Measurements from ENCODE around the gene VLDLR. TPM values are rescaled to one million over a fixed set of nuclear protein-coding genes. Genes with fewer than 3 reads are reported as not detected.

VLDLR gene
- 28.9 and 29.4 TPM in 2 replicates for polyA plus RNA-seq (2013)

- peak within 1 kb of the TSS; percentile 77 for H4K12ac ChIP-seq (ENCODE audit: low read depth, low read length)
- H3K23ac ChIP-seq (ENCODE audit: low read length): no peak within 1 kb of the TSS
Observed at GRCh38 chr9:2621722-2622460, at the start of gene VLDLR. VLDLR (plus strand) TSS chr9:2621787; CDS start chr9:2622190, 403 bp downstream.

GRCh38 chr9:2574203-2574602, 47.4 kb upstream of the VLDLR start:
- Histone ChIP-seq H3K27me3 (ENCODE audit: insufficient read depth, low read length) (no peaks in the 10 kb centered on the region), H4K91ac (ENCODE audit: low read depth, low read length) (no peak overlapping the region), H3K79me1 (ENCODE audit: low read length) (peaks cover 2% of the 10 kb centered on the region), H3K4ac (ENCODE audit: low read depth, low read length) (no peak overlapping the region), H2BK5ac (ENCODE audit: low read depth, low read length, poor library complexity) (no peak overlapping the region), H4K12ac (ENCODE audit: low read depth, low read length) (no peak overlapping the region), H2BK12ac (ENCODE audit: low read length) (no peak overlapping the region), H2AFZ (ENCODE audit: insufficient read depth, low read length, poor library complexity) (no peak overlapping the region), H3K9ac (ENCODE audit: low read length) (no peak overlapping the region), H2BK120ac (ENCODE audit: insufficient read depth, low read length, poor library complexity) (no peak overlapping the region), H3K4me2 (ENCODE audit: low read length) (no peak overlapping the region), H3K4me1 (ENCODE audit: control insufficient read depth in 1 of 2, insufficient read depth in 2 of 2, low read length in 2 of 2) (peaks cover 2 to 9% of the 10 kb centered on the region in 2 experiments), H3K23ac (ENCODE audit: low read length) (no peak overlapping the region), H3K27ac (ENCODE audit: low read depth, low read length) (no peak overlapping the region), H3K14ac (ENCODE audit: low read length) (no peak overlapping the region), H4K8ac (ENCODE audit: low read depth, low read length) (no peak overlapping the region), H3K18ac (ENCODE audit: low read length) (no peak overlapping the region), H2AK5ac (ENCODE audit: low read length) (no peak overlapping the region), H3K9me3 (ENCODE audit: insufficient read depth, low read depth, low read length) (no peaks in the 10 kb centered on the region), H3K79me2 (ENCODE audit: control insufficient read depth, insufficient read depth, low read length, poor library complexity) (no peaks in the 10 kb centered on the region), H3K4me3 (ENCODE audit: low read depth, low read length) (no peak overlapping the region), H3K36me3 (ENCODE audit: control insufficient read depth in 1 of 2, insufficient read depth in 2 of 2, low read length in 2 of 2) (no peaks in the 10 kb centered on the region)
- no peak for DNase-seq
- WGBS (ENCODE audit: extremely low coverage, insufficient coverage, insufficient read length): no CpG with 5 or more reads among the region's 3 CpGs

More at GRCh38 chr9:2621722-2622460, at the start of gene VLDLR:
- Histone ChIP-seq H3K9me3 (ENCODE audit: insufficient read depth, low read depth, low read length) (no peaks in the 10 kb centered on the region), H2AFZ (ENCODE audit: insufficient read depth, low read length, poor library complexity) (peak within 1 kb of the TSS; percentile 95), H2AK5ac (ENCODE audit: low read length) (peak within 1 kb of the TSS; percentile 30), H3K4me1 (ENCODE audit: control insufficient read depth in 1 of 2, insufficient read depth in 2 of 2, low read length in 2 of 2) (peaks cover 5 to 9% of the 10 kb centered on the region in 2 experiments), H3K4me2 (ENCODE audit: low read length) (peak within 1 kb of the TSS; percentile 65), H3K9ac (ENCODE audit: low read length) (peak within 1 kb of the TSS; percentile 81), H3K4ac (ENCODE audit: low read depth, low read length) (peak within 1 kb of the TSS; percentile 98), H3K36me3 (ENCODE audit: control insufficient read depth in 1 of 2, insufficient read depth in 2 of 2, low read length in 2 of 2) (no peaks in the 10 kb centered on the region), H3K18ac (ENCODE audit: low read length) (peak within 1 kb of the TSS; percentile 89), H3K79me1 (ENCODE audit: low read length) (peaks cover 16% of the 10 kb centered on the region), H3K27me3 (ENCODE audit: insufficient read depth, low read length) (no peaks in the 10 kb centered on the region), H3K79me2 (ENCODE audit: control insufficient read depth, insufficient read depth, low read length, poor library complexity) (peaks cover 14% of the 10 kb centered on the region), H3K4me3 (ENCODE audit: low read depth, low read length) (peak within 1 kb of the TSS; percentile 84), H4K8ac (ENCODE audit: low read depth, low read length) (peak within 1 kb of the TSS; percentile 72), H2BK5ac (ENCODE audit: low read depth, low read length, poor library complexity) (peak within 1 kb of the TSS; percentile 42), H3K14ac (ENCODE audit: low read length) (peak within 1 kb of the TSS; percentile 98), H2BK12ac (ENCODE audit: low read length) (peak within 1 kb of the TSS; percentile 69), H4K91ac (ENCODE audit: low read depth, low read length) (peak within 1 kb of the TSS; percentile 94), H2BK120ac (ENCODE audit: insufficient read depth, low read length, poor library complexity) (peak within 1 kb of the TSS; percentile 90), H3K27ac (ENCODE audit: low read depth, low read length) (peak within 1 kb of the TSS; percentile 60)
- peak; percentile 24 to 43 for DNase-seq
- no CpG with 5 or more reads among the region's 72 CpGs for WGBS (ENCODE audit: extremely low coverage, insufficient coverage, insufficient read length)

GRCh38 chr9:2576631-2577030, 45.0 kb upstream of the VLDLR start:
- no peaks in the 10 kb centered on the region for H3K27me3 ChIP-seq (ENCODE audit: insufficient read depth, low read length)
- no peak overlapping the region for H3K4me3 ChIP-seq (ENCODE audit: low read depth, low read length)
- peaks cover 0 to 2% of the 10 kb centered on the region in 2 experiments for H3K4me1 ChIP-seq (ENCODE audit: control insufficient read depth in 1 of 2, insufficient read depth in 2 of 2, low read length in 2 of 2)
- H2AK5ac ChIP-seq (ENCODE audit: low read length): no peak overlapping the region
- WGBS (ENCODE audit: extremely low coverage, insufficient coverage, insufficient read length): no CpG with 5 or more reads among the region's 2 CpGs
- no peaks in the 10 kb centered on the region for H3K36me3 ChIP-seq (ENCODE audit: control insufficient read depth in 1 of 2, insufficient read depth in 2 of 2, low read length in 2 of 2)
- H2BK5ac ChIP-seq (ENCODE audit: low read depth, low read length, poor library complexity): no peak overlapping the region
- no peak overlapping the region for H3K4ac ChIP-seq (ENCODE audit: low read depth, low read length)
- DNase-seq: no peak
- peaks cover 2% of the 10 kb centered on the region for H3K79me1 ChIP-seq (ENCODE audit: low read length)
- H3K9ac ChIP-seq (ENCODE audit: low read length): no peak overlapping the region
- no peak overlapping the region for H2AFZ ChIP-seq (ENCODE audit: insufficient read depth, low read length, poor library complexity)
- H3K23ac ChIP-seq (ENCODE audit: low read length): no peak overlapping the region
- H3K18ac ChIP-seq (ENCODE audit: low read length): no peak overlapping the region
- H3K4me2 ChIP-seq (ENCODE audit: low read length): no peak overlapping the region
- no peaks in the 10 kb centered on the region for H3K79me2 ChIP-seq (ENCODE audit: control insufficient read depth, insufficient read depth, low read length, poor library complexity)
- H4K8ac ChIP-seq (ENCODE audit: low read depth, low read length): no peak overlapping the region
- H2BK12ac ChIP-seq (ENCODE audit: low read length): no peak overlapping the region
- no peak overlapping the region for H3K27ac ChIP-seq (ENCODE audit: low read depth, low read length)
- no peak overlapping the region for H2BK120ac ChIP-seq (ENCODE audit: insufficient read depth, low read length, poor library complexity)
- H3K14ac ChIP-seq (ENCODE audit: low read length): no peak overlapping the region
- no peak overlapping the region for H4K91ac ChIP-seq (ENCODE audit: low read depth, low read length)
- no peaks in the 10 kb centered on the region for H3K9me3 ChIP-seq (ENCODE audit: insufficient read depth, low read depth, low read length)
- H4K12ac ChIP-seq (ENCODE audit: low read depth, low read length): no peak overlapping the region

GRCh38 chr9:2583308-2584013, 38.1 kb upstream of the VLDLR start:
- Histone ChIP-seq H3K14ac (ENCODE audit: low read length) (no peak overlapping the region), H3K4me3 (ENCODE audit: low read depth, low read length) (peak overlapping the region; percentile 10), H4K12ac (ENCODE audit: low read depth, low read length) (no peak overlapping the region), H2BK12ac (ENCODE audit: low read length) (no peak overlapping the region), H3K4me2 (ENCODE audit: low read length) (no peak overlapping the region), H3K79me1 (ENCODE audit: low read length) (no peaks in the 10 kb centered on the region), H3K18ac (ENCODE audit: low read length) (no peak overlapping the region), H2AFZ (ENCODE audit: insufficient read depth, low read length, poor library complexity) (no peak overlapping the region), H4K91ac (ENCODE audit: low read depth, low read length) (no peak overlapping the region), H2AK5ac (ENCODE audit: low read length) (no peak overlapping the region), H3K27ac (ENCODE audit: low read depth, low read length) (no peak overlapping the region), H2BK120ac (ENCODE audit: insufficient read depth, low read length, poor library complexity) (no peak overlapping the region), H3K4ac (ENCODE audit: low read depth, low read length) (no peak overlapping the region), H3K9me3 (ENCODE audit: insufficient read depth, low read depth, low read length) (peaks cover 2% of the 10 kb centered on the region), H3K4me1 (ENCODE audit: control insufficient read depth in 1 of 2, insufficient read depth in 2 of 2, low read length in 2 of 2) (no peaks in the 10 kb centered on the region), H3K36me3 (ENCODE audit: control insufficient read depth in 1 of 2, insufficient read depth in 2 of 2, low read length in 2 of 2) (no peaks in the 10 kb centered on the region), H3K79me2 (ENCODE audit: control insufficient read depth, insufficient read depth, low read length, poor library complexity) (no peaks in the 10 kb centered on the region), H3K23ac (ENCODE audit: low read length) (no peak overlapping the region), H3K27me3 (ENCODE audit: insufficient read depth, low read length) (no peaks in the 10 kb centered on the region), H4K8ac (ENCODE audit: low read depth, low read length) (no peak overlapping the region), H2BK5ac (ENCODE audit: low read depth, low read length, poor library complexity) (no peak overlapping the region), H3K9ac (ENCODE audit: low read length) (no peak overlapping the region)
- no peak for DNase-seq
- no CpG with 5 or more reads among the region's 13 CpGs for WGBS (ENCODE audit: extremely low coverage, insufficient coverage, insufficient read length)

All from trophoblast cell (in vitro differentiated cells and primary cell).